ENCODE data around the gene SMYD2.
A peak's percentile ranks its signal among the peaks of the same experiment; 100 is the strongest.

The SMYD2 gene, protein sequence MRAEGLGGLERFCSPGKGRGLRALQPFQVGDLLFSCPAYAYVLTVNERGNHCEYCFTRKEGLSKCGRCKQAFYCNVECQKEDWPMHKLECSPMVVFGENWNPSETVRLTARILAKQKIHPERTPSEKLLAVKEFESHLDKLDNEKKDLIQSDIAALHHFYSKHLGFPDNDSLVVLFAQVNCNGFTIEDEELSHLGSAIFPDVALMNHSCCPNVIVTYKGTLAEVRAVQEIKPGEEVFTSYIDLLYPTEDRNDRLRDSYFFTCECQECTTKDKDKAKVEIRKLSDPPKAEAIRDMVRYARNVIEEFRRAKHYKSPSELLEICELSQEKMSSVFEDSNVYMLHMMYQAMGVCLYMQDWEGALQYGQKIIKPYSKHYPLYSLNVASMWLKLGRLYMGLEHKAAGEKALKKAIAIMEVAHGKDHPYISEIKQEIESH

DNA sequence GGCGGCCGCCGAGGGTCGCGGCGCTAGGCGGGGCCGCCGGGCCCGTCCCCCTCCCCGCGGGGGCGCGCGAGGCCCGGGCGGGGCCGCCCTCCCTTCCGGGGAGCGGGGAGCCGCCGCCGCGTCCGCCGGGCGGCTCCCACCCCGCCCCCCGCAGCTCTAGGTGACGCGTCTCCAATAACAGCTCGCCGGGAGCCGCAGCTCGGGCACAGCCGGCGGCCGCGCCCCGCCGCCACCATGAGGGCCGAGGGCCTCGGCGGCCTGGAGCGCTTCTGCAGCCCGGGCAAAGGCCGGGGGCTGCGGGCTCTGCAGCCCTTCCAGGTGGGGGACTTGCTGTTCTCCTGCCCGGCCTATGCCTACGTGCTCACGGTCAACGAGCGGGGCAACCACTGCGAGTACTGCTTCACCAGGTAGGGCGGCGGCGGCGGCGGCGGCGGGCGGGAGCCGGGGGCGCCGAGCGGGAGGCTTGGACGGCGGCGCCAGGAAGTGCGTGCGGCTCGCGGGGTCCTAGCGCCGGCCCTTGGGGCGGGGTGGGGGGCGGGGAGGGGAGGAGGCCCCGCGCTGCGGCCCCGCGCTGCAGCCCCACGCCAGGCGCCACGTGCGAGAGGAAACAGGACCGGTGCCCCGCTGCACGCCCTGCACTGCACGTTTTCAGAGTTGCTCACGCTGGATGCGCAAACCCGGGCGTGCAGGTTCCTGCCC is at the start of gene SMYD2:
Gene SMYD2 (plus strand): TSS at position 139 of the 699 bp plus-strand sequence. CDS start 96 bp downstream, at position 235.
- peak; percentile 30 for DNase-seq (ENCODE audit: low read depth)

DNA sequence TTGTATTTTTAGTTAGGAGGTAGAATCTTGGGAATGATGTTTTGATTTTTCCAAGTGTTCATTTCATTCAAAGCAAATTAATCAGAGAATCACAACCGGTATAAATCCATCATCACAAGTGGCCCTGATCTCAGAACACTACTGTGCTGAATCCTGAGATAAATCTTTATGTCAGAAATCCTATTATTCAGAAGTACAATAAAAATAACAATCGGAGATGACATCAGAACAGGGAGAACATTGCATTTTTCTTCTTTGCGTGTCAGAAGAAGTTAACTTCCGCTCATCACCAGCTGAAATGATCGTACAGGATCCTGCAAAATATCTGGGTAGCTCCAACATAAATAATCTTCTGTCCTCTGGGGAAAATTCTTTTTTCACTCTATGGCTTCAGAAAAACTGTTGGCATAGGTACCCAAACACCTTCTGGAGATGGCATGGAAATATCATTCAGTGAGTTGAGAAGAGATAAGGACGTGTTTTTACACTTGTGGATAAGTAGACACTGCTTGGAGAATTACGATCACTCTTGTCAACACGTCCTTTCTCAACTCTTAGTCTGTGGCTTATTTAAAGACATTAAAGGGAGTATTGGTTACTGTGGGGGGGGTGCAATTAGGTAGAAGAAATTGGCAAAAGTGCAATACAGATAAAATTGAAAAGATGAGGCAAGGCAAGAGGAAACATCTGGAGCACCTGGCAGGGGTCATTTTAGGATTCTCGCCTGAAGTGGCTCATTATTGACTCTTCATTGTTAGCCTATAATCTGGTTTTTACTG is 46.9 kb upstream of the SMYD2 start:
- DNase-seq (ENCODE audit: low read depth): no peak

DNA sequence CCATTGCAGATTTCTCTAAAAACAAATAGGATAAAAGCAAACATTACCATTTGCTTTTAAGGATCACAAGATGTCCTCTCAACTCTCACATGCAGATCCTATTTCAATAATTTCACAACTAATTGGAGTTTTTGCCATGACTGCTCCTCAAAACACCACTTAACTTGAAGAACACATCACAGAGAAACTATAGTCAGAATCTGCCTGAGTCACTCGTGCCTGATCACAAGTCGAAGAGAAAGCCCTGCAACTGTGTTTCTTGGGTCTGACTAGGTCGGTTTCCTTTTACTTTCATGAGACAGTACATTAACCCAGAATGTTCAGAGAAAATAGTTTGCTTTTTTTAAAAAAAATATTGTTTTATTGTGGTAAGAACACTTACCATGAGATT is 46.3 kb upstream of the SMYD2 start:
- no peak for DNase-seq (ENCODE audit: low read depth)

DNA sequence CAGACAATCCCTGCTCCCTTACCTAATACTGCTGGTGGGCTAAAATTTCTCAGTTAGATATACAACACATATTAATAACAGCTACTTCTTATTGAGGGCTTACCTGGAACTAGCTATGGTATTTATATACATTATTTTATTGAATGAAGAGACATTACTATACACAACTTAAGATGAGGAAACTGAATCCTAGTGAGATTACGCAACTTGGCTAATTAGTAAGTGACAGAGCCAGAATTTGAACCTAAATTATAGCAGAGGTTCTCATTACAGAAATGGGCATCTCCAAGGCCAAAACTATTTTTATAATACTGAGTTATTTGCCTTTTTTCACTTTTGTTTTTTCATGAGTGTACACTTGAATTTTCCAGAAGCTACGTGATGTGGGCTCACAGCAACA is 44.5 kb upstream of the SMYD2 start:
- no peak for DNase-seq (ENCODE audit: low read depth)

GRCh38 chr1:214241060-214241459 is 39.9 kb upstream of the SMYD2 start:
- DNase-seq (ENCODE audit: low read depth): no peak

GRCh38 chr1:214244252-214244651 is 36.7 kb upstream of the SMYD2 start:
- no peak for DNase-seq (ENCODE audit: low read depth)

- no peak for DNase-seq (ENCODE audit: low read depth)
These were observed 36.1 kb upstream of the SMYD2 start for GRCh38 chr1:214244841-214245240.

DNA sequence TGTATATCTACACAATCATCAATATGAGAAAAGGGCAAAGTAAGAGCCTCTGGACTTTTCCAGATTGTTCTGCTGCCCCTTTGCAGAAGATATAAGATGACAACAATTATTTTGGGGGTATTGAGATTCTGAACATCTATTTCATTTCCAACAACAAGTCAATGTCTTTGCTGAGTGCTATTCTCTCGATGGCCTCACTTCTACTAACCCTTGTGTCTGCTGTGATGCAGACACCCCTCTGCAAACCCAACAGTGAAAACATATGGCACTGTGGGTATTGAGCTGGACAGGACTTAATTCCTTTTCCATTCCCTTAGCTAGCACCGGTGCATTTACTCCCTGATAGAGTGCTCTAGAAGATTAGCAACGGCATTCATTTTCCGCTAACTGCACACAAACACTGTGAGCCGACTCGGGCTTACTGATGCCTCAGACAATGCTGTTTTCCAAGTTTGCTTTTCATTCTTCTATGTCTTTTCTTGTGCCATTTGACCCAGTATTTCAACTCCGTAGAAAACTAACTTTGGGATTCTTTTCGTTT is 33.4 kb upstream of the SMYD2 start:
- DNase-seq (ENCODE audit: low read depth): no peak

DNA sequence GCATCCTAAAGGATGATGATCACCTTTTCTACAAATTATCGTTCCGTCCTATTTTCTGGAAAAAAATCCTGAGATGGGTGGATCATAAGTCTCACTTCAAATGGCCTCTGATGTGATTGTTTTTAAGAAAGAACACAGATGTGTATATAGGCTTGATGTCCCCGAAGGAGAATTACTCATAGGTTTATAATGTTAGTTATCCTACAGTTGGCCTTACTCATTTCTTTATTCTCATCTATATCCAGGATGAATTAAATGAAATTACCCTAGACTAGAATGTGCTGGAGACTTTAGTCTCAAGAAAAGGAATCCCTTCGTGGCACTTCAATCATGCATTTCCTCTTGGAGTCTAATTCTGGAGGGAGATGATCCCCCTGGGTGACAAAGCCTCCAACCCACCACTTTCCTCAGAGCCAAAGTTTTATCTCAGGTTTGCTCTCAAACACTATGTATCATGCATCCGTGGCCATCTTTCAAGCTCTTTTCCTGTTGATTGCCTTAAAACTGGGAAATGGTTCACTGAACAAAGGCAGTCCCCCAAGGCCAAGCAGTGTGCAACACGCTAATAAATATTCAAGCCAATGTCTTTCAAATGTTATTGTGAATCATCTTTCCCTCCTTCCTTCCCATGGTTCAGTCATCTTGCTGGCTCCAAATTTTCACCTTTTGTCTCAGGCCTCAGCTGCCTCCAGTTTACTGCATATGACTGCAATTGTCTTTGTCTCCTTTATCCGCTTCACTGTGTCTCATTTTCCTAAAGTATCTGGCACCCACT is 32.5 kb upstream of the SMYD2 start:
- DNase-seq (ENCODE audit: low read depth): no peak

DNA sequence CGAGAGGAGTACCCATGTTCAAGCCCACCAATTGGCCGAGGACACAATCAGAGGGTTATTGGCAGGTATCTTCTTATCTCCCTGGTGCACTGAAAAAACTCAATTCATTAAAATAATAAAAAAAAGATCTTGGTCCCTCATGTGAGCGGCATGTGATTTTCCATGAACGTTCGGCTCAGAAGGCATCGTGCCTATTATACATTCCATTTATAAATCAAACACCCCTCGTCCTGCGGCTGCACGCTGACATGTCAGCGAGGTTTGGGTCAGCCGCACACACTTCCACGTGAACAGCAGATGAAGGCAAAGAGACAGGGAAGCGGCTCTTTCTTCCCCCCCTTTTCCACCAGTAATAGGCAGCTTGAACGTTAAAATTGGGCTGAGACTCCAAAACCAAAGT is 31.3 kb upstream of the SMYD2 start:
- no peak for DNase-seq (ENCODE audit: low read depth)

DNA sequence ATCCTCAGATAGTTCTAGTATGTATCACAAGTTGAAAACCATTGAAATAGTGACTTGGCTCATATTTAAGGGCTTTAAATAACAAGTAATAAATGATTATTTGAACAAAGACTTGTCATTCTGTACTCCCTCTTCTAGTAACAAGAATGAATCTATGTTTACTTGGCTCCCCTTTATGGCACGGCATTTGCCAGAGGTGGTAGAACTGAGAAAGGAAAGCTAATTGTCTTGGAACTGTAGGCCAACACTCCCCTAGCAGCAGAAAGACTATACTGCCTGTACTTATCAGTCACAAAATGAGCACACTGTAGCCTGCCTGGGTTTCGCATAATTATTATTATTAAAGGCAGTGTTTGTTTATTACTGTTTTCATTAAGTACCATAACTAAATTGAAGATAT is 29.6 kb upstream of the SMYD2 start:
- DNase-seq (ENCODE audit: low read depth): no peak

DNA sequence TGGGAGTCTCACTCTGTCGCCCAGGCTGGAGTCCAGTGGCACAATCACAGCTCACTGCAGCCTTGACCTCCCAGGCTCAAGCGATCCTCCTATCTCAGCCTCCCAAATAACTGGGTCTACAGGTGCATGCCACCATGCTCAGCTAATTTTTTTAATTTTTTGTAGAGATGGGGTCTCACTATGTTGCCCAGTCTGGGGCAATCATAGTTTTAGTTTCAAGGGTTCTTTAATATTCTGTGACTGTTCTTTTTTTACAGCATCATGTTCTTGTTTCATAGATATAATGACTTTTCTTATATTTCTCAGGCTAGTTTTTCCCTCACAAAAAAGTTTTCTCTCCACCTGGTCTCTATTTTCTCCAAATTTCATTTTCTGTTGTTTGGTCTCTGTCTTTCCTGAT is 25.4 kb upstream of the SMYD2 start:
- DNase-seq (ENCODE audit: low read depth): no peak

GRCh38 chr1:214259353-214259977 is 21.5 kb upstream of the SMYD2 start:
- no peak for DNase-seq (ENCODE audit: low read depth)

GRCh38 chr1:214260561-214261205 is 20.3 kb upstream of the SMYD2 start:
- no peak for DNase-seq (ENCODE audit: low read depth)

DNA sequence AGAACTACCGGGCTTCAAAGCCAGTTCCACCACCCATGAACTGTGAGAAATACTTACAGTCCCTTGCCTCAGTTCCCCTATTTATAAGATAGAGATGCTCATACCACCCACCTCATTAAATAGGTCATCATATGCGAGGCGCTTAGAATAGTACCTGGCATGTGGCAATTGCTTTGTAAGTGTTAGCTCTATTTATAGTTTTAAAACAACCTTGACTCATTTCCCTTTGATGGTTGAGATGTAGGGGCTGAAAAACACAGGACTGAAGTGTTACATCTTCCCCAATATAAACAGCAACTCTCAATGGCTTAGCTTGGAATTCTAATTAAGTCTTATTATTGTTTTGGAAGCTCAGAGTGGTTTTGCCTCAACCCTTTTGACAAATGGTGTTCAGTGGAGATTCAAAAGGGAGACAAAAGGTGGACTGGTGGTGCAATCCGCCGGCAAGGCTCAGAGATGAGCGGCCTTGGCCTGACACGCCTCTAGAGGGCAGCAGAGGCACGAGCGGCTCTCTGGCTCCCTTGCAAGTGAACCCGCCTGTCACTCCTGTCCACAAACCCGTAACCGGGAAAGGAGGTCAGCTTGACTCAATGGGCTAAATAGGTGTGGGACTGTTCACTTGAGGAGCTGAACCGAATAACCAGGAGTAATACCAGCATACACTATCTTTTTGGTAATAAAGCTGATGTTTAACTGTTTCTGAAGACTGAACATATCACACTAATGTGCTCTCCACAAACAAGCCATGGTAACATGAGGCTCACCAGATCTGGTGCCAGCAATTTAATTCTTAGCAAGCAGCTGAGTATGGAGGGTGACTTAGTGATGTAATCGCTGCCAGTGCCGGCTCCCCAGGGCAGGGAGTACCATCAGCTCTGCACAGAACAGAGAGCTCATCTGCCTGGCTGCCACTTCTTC is 19.5 kb upstream of the SMYD2 start:
- DNase-seq (ENCODE audit: low read depth): peak; percentile 73

DNA sequence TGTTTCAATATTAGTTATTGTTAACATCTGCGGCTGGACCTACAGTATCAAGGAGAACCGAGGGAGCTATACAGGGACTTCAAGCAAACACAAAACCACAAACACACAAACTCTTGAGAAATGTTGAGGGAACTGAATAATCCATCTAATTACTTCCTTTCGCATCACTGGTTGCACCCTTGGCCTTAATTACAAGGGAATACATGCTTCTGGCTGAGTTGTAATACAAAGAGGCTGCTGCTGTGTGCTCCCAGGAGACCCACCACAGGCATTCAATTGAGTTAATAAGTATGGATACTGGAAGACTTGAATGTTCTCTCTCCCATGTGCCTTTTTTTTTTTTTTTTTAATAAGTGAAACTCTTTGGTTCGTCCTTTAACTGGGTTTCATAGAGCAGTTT is 16.8 kb upstream of the SMYD2 start:
- no peak for DNase-seq (ENCODE audit: low read depth)

- DNase-seq (ENCODE audit: low read depth): no peak
These were observed 16.0 kb upstream of the SMYD2 start for GRCh38 chr1:214264976-214265375.

GRCh38 chr1:214270097-214270650 is 10.8 kb upstream of the SMYD2 start:
- DNase-seq (ENCODE audit: low read depth): no peak

GRCh38 chr1:214271174-214271858 is 9.6 kb upstream of the SMYD2 start:
- DNase-seq (ENCODE audit: low read depth): no peak

Measured in stimulated activated CD8-positive, alpha-beta memory T cell treated with anti-CD3 and anti-CD28 coated beads, Interleukin-7, amount 100 ng/mL, for 24 hours (primary cell).